Endodermal cell (in vitro differentiated cells): ENCODE measurements around the gene NBEAL2. TPM values are rescaled to one million over a fixed set of nuclear protein-coding genes. Genes with fewer than 3 reads are reported as not detected.
"Not testable (repeated sequence)": the region's sequence is repeated elsewhere in the genome, so short reads cannot be mapped to it uniquely, and the experiment has no call there.

Experiments used
- DNase-seq: peaks from one replicate; pipeline ENCODE4 v3.0.0-alpha.2; 2017
- H3K27ac ChIP-seq: 2 replicates; pipeline ENCODE4 v1.5.1; 2013; ENCODE audit warnings: mild to moderate bottlenecking, low read depth, low read length, moderate library complexity
- H3K27me3 ChIP-seq: 2 replicates; pipeline ENCODE4 v1.6.1; 2013; ENCODE audit warnings: mild to moderate bottlenecking, low read length, moderate library complexity; ENCODE audit not compliant: insufficient read depth, control insufficient read depth, poor library complexity, severe bottlenecking
- H3K36me3 ChIP-seq: 2 replicates; pipeline ENCODE4 v1.7.0; 2013; ENCODE audit warnings: mild to moderate bottlenecking, low read length, moderate library complexity; ENCODE audit not compliant: control insufficient read depth, insufficient read depth
- H3K4me1 ChIP-seq: one replicate; pipeline ENCODE4 v1.7.0; 2013; ENCODE audit warnings: low read length; ENCODE audit not compliant: control insufficient read depth, insufficient read depth
- H3K4me3 ChIP-seq: 2 replicates; pipeline ENCODE4 v1.5.1; 2013; ENCODE audit warnings: mild to moderate bottlenecking, low read length, moderate library complexity
- H3K9ac ChIP-seq: 2 replicates; pipeline ENCODE4 v1.6.1; 2013; ENCODE audit warnings: mild to moderate bottlenecking, low read length, moderate library complexity; ENCODE audit not compliant: poor library complexity, severe bottlenecking; ENCODE audit errors: extremely low read depth
- H3K9me3 ChIP-seq: 2 replicates; pipeline ENCODE4 v1.6.1; 2013; ENCODE audit warnings: mild to moderate bottlenecking, low read length, moderate library complexity; ENCODE audit not compliant: control insufficient read depth
- H3K27ac Mint-ChIP-seq: 2 replicates; pipeline ENCODE4 v1.8.0; 2020; ENCODE audit warnings: mixed read lengths
- H3K27me3 Mint-ChIP-seq: 2 replicates; pipeline ENCODE4 v1.8.0; 2021; ENCODE audit warnings: mild to moderate bottlenecking, mixed read lengths; ENCODE audit not compliant: insufficient read depth
- H3K36me3 Mint-ChIP-seq: 2 replicates; pipeline ENCODE4 v1.8.0; 2020; ENCODE audit warnings: low read depth, mixed read lengths
- H3K4me1 Mint-ChIP-seq: 2 replicates; pipeline ENCODE4 v1.8.0; 2020; ENCODE audit warnings: mixed read lengths
- H3K4me3 Mint-ChIP-seq: 2 replicates; pipeline ENCODE4 v1.8.0; 2020; ENCODE audit warnings: mild to moderate bottlenecking, moderate library complexity, mixed read lengths
- H3K9me3 Mint-ChIP-seq: 2 replicates; pipeline ENCODE4 v1.8.0; 2020; ENCODE audit warnings: mild to moderate bottlenecking, mixed read lengths
- WGBS, 2 experiments: methylation state at CpG; one replicate each; pipeline versions ENCODE4 v1.1.5 to v1.1.7; 2013; ENCODE audit warnings: missing lambda C conversion rate in 2 of 2, mixed read lengths in 1 of 2; ENCODE audit not compliant: insufficient coverage in 1 of 2, insufficient read length in 1 of 2; 5-methylcytosine and 5-hydroxymethylcytosine counted together
- total RNA-seq, 2 donors: library from RNA; stranded (reverse); fragmentation: NEBNext Ultra II Directional in 1 of 2; extraction: Animal tissue kit (Norgen Biotek cat#: 25700) in 1 of 2; gene quantifications; 2 replicates in 1 of 2; 3 replicates in 1 of 2; pipeline ENCODE4 v1.2.1, GENCODE V29; 2021
- TF ChIP-seq, protein P1 (sequence below): fragments of 200-600 bp; sonication (generic); conservative IDR thresholded peaks from 2 replicates; pipeline ENCODE4 v1.5.0; 2021; ENCODE audit warnings: antibody characterized with exemption, mild to moderate bottlenecking

Gene NBEAL2
- total RNA-seq, 2 donors from 2014 or later, result 59.2 to 64.0 TPM

DNA sequence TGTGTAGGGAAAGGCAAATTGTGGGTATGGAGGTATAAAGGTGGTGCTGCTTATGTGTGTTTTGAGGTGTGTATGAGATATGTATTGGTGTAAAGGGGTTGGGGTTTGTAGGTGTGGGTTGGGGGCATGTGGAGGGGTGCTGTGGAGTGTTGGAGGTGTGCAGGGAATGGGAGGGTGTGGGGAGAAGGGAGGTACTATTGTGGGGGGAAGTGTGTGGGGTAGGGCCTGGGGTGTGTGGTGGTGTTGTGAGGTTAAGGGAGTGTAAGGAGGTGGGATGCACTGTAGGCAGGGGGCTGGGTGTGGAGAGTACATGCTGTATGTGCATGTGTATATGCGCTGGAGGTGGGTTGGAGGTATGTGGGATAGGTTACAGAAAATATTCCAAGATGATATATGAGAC, 18.6 kb upstream of the NBEAL2 start:
- Histone ChIP-seq H3K36me3 (peaks cover 19% of the 10 kb centered on the region), H3K9me3 (peaks cover 7% of the 10 kb centered on the region), H3K9ac (no peak overlapping the region), H3K4me3 (no peak overlapping the region), H3K27me3 (no peaks in the 10 kb centered on the region), H3K4me1 (peaks cover 31% of the 10 kb centered on the region), H3K27ac (peak overlapping the region; percentile 6)
- no CpG with 5 or more reads among the region's 1 CpG for WGBS, 2 experiments
- H3K27me3 Mint-ChIP-seq, result no peaks in the 10 kb centered on the region
- H3K36me3 Mint-ChIP-seq, result peaks cover 28% of the 10 kb centered on the region
- H3K9me3 Mint-ChIP-seq, result peaks cover 11% of the 10 kb centered on the region
- TF ChIP-seq, protein P1, sequence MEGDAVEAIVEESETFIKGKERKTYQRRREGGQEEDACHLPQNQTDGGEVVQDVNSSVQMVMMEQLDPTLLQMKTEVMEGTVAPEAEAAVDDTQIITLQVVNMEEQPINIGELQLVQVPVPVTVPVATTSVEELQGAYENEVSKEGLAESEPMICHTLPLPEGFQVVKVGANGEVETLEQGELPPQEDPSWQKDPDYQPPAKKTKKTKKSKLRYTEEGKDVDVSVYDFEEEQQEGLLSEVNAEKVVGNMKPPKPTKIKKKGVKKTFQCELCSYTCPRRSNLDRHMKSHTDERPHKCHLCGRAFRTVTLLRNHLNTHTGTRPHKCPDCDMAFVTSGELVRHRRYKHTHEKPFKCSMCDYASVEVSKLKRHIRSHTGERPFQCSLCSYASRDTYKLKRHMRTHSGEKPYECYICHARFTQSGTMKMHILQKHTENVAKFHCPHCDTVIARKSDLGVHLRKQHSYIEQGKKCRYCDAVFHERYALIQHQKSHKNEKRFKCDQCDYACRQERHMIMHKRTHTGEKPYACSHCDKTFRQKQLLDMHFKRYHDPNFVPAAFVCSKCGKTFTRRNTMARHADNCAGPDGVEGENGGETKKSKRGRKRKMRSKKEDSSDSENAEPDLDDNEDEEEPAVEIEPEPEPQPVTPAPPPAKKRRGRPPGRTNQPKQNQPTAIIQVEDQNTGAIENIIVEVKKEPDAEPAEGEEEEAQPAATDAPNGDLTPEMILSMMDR, result no peak
- peaks cover 63% of the 10 kb centered on the region for H3K4me1 Mint-ChIP-seq
- H3K4me3 Mint-ChIP-seq, result peak overlapping the region; percentile 5
- H3K27ac Mint-ChIP-seq, result peak overlapping the region; percentile 41
- DNase-seq, result no peak

DNA sequence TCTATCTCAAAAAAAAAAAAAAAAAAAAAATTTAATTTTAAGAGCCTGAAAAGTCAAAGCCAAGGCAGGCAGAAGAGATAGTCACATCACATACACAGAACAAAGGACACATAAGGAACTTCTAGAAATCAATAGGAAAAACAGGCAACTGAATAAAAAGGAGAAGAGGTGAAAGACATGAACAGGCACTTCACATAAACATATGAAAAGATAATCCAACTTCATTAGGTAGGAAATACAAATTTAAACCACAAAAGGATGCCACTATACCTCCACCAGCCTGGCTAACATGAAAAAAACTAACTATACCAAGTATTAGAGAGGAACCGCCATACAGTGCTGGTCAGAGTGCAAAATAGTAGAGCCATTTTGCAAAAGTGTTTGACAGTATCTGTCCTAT, 17.0 kb upstream of the NBEAL2 start:
- Histone ChIP-seq H3K36me3 (peaks cover 21% of the 10 kb centered on the region), H3K4me1 (peaks cover 28% of the 10 kb centered on the region), H3K9ac (no peak overlapping the region), H3K9me3 (peaks cover 7% of the 10 kb centered on the region), H3K27ac (no peak overlapping the region), H3K4me3 (no peak overlapping the region), H3K27me3 (no peaks in the 10 kb centered on the region)
- WGBS, 2 experiments, result 91 to 100% methylated on average over 1 of the region's 1 CpG
- H3K27ac Mint-ChIP-seq, result no peak overlapping the region
- peaks cover 66% of the 10 kb centered on the region for H3K4me1 Mint-ChIP-seq
- DNase-seq, result no peak
- peaks cover 11% of the 10 kb centered on the region for H3K9me3 Mint-ChIP-seq
- H3K27me3 Mint-ChIP-seq, result no peaks in the 10 kb centered on the region
- H3K4me3 Mint-ChIP-seq, result no peak overlapping the region
- peaks cover 32% of the 10 kb centered on the region for H3K36me3 Mint-ChIP-seq
- TF ChIP-seq, protein P1, result no peak

DNA sequence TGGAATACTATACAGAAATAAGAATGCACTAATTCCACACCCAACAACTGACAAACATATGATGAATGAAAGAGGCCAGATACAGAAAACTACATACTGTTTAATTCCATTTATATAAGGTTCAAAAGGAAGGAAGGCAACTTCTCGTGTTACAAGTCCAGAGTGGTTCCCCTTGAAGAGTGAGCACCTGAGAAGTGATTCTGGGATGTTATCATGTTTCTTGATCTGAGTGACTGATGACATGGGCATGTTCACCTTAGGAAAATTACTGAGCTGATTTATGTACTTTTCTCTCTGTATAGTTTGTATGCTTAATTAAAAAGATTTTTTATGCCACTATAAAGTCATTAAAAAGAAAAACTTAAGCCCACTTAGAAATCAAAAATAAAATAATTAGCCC, 16.5 kb upstream of the NBEAL2 start:
- Histone ChIP-seq H3K4me1 (peaks cover 28% of the 10 kb centered on the region), H3K4me3 (peak overlapping the region; percentile 6), H3K9me3 (peaks cover 7% of the 10 kb centered on the region), H3K36me3 (peaks cover 22% of the 10 kb centered on the region), H3K9ac (no peak overlapping the region), H3K27me3 (no peaks in the 10 kb centered on the region), H3K27ac (no peak overlapping the region)
- no peak for DNase-seq
- WGBS, 2 experiments, result 94% methylated on average over 1 of the region's 1 CpG; no CpG with 5 or more reads in 1 of the 2 experiments
- Mint-ChIP-seq H3K4me1 (peaks cover 70% of the 10 kb centered on the region), H3K9me3 (peaks cover 11% of the 10 kb centered on the region), H3K36me3 (peaks cover 32% of the 10 kb centered on the region), H3K4me3 (no peak overlapping the region), H3K27ac (no peak overlapping the region), H3K27me3 (no peaks in the 10 kb centered on the region)
- TF ChIP-seq, protein P1, result no peak

DNA sequence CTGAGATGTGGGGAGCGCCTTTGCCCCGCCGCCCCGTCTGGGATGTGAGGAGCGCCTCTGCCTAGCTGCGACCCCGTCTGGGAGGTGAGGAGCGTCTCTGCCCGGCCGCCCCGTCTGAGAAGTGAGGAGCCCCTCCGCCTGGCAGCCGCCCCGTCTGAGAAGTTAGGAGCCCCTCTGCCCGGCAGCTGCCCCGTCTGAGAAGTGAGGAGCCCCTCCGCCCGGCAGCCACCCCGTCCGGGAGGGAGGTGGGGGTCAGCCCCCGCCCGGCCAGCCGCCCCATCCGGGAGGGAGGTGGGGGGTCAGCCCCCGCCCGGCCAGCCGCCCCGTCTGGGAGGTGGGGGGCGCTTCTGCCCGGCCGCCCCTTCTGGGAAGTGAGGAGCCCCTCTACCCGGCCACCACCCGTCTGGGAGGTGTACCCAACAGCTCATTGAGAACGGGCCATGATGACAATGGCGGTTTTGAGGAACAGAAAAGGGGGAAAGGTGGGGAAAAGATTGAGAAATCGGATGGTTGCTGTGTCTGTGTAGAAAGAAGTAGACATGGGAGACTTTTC, 15.4 kb upstream of the NBEAL2 start:
- WGBS, 2 experiments, result 90 to 94% methylated on average over 2 to 35 of the region's 36 CpGs
- H3K4me3 Mint-ChIP-seq, H3K27me3 Mint-ChIP-seq, DNase-seq, H3K27ac ChIP-seq, H3K4me3 ChIP-seq, H3K9ac ChIP-seq, H3K27ac Mint-ChIP-seq, H3K9me3 ChIP-seq, H3K27me3 ChIP-seq: not testable (repeated sequence)
- peaks cover 32% of the 10 kb centered on the region for H3K36me3 Mint-ChIP-seq
- peaks cover 11% of the 10 kb centered on the region for H3K9me3 Mint-ChIP-seq
- Histone ChIP-seq H3K4me1 (peaks cover 28% of the 10 kb centered on the region), H3K36me3 (peaks cover 32% of the 10 kb centered on the region)
- H3K4me1 Mint-ChIP-seq, result peaks cover 59% of the 10 kb centered on the region
